Spleen (tissue), 11 donors: ENCODE results near the gene CDC42BPB. TPM values are rescaled to one million over a fixed set of nuclear protein-coding genes. Genes with fewer than 3 reads are reported as not detected.

ENCODE experiments used
- DNase-seq: peaks from one replicate; pipeline ENCODE4 v3.0.0-alpha.2; 2020
- H3K27ac ChIP-seq, 8 donors: fragments of 200-600 bp; sonication (generic) in 7 of 8; 1 replicate in 4 of 8; 2 replicates in 4 of 8; pipeline versions ENCODE4 v1.5.0 to v1.8.0; 2016 to 2021; ENCODE audit warnings: inconsistent platforms in 4 of 8, mild to moderate bottlenecking in 4 of 8, moderate library complexity in 1 of 8
- H3K27me3 ChIP-seq, 7 donors: fragments of 200-600 bp; sonication (generic) in 6 of 7; replicated peaks in 1 of 7; 1 replicate in 4 of 7; 2 replicates in 3 of 7; pipeline versions ENCODE4 v1.5.0 to v1.8.0; 2016 to 2021; ENCODE audit warnings: inconsistent platforms in 3 of 7, mild to moderate bottlenecking in 1 of 7
- H3K36me3 ChIP-seq, 6 donors: fragments of 200-600 bp; sonication (generic) in 5 of 6; 1 replicate in 4 of 6; 2 replicates in 2 of 6; pipeline versions ENCODE4 v1.5.0 to v1.8.0; 2016 to 2021; ENCODE audit warnings: inconsistent platforms in 2 of 6
- H3K4me1 ChIP-seq, 6 donors: fragments of 200-600 bp; sonication (generic) in 5 of 6; 1 replicate in 3 of 6; 2 replicates in 3 of 6; pipeline versions ENCODE4 v1.5.0 to v1.8.0; 2016 to 2021; ENCODE audit warnings: inconsistent platforms in 3 of 6
- H3K4me3 ChIP-seq, 8 donors: fragments of 200-600 bp; sonication (generic) in 7 of 8; 1 replicate in 4 of 8; 2 replicates in 4 of 8; pipeline versions ENCODE4 v1.5.0 to v1.8.0; 2016 to 2021; ENCODE audit warnings: inconsistent platforms in 4 of 8, mild to moderate bottlenecking in 4 of 8, moderate library complexity in 2 of 8
- H3K9me3 ChIP-seq, 8 donors: fragments of 200-600 bp; sonication (generic) in 7 of 8; 1 replicate in 4 of 8; 2 replicates in 4 of 8; pipeline versions ENCODE4 v1.5.0 to v1.8.0; 2016 to 2021; ENCODE audit warnings: inconsistent platforms in 4 of 8
- CTCF ChIP-seq, 11 experiments: fragments of 200-600 bp in 7 of 11; fragments of 450-650 bp in 4 of 11; sonication (generic) in 4 of 11; IDR thresholded peaks in 8 of 11; conservative IDR thresholded peaks in 3 of 11; 1 replicate in 7 of 11; 2 replicates in 4 of 11; pipeline versions ENCODE4 v1.4.0 to v1.8.0; 2016 to 2021; ENCODE audit warnings: antibody characterized with exemption in 11 of 11, inconsistent platforms in 4 of 11, mild to moderate bottlenecking in 1 of 11
- POLR2A ChIP-seq, 3 donors: fragments of 450-650 bp; IDR thresholded peaks; one replicate each; pipeline ENCODE4 v1.5.1; 2017; ENCODE audit warnings: antibody characterized with exemption in 3 of 3, mild to moderate bottlenecking in 1 of 3
- POLR2AphosphoS5 ChIP-seq, 3 donors: sonication (generic); formaldehyde crosslinking; IDR thresholded peaks; one replicate each; pipeline ENCODE4 v1.5.1; 2017; ENCODE audit warnings: antibody characterized with exemption in 3 of 3
- WGBS, 5 donors: extraction: QIAGEN DNeasy Blood & Tissue Kit in 3 of 5; methylation state at CpG; one replicate each; pipeline versions ENCODE4 v1.1.5 to v1.1.7; 2013 to 2018; 5-methylcytosine and 5-hydroxymethylcytosine counted together
- intact Hi-C: fragments of 100-400 bp; cut with DNase I; formaldehyde crosslinking; loops from one replicate; pipeline ENCODE4 v1.15.0; 2023; ENCODE audit warnings: low total_unique reads
- polyA plus RNA-seq, 3 donors: library from polyadenylated mRNA; stranded (reverse); fragments of 200-250 nt; gene quantifications; one replicate each; pipeline ENCODE4 v1.2.1, GENCODE V29; 2013
- total RNA-seq, 7 donors: library from RNA; depleted of rRNA in 3 of 7; stranded (reverse); fragments of >200 nt in 3 of 7; fragmentation: NEBNext Ultra II Directional in 4 of 7; extraction: Animal tissue kit (Norgen Biotek cat#: 25700) in 4 of 7; gene quantifications; one replicate each; pipeline versions ENCODE4 v1.1.0 to v1.2.1, GENCODE V29; 2016 to 2021
- donor health status: healthy with polysubstance abuse.
- donor health status: DM: no; HTN: no; CAD: no; lungs with moderate emphysema.
- donor health status: DM: no; HTN: no; CAD: no.
- donor health status: Bipolar disorder and iron deficiency.
- donor health status: healthy.
- donor health status: DM: no; HTN: no; CAD: no.
- donor health status: DM: yes; HTN: yes; CAD: no.

The CDC42BPB gene
- total and polyA plus RNA-seq, 10 donors: 6.4 to 94.5 (median 77.8) TPM

DNA sequence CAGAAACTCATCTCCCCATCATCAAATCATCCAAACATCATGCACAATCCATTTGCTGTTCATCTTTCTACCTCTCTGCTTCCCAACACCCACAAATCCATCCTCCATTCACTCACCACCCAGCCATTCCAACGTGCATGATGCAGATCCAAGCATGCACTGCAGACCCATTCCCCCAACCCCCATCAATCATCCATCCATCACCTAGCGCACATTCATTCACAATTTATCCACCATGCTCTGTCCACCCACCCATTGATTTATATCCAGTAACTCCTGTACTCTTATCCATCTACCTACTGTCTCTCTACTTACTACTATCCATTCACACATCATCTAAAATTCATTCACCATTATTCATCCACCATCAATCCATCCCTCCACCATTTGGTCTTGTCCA is 138.9 kb downstream of the CDC42BPB start:
- no peak for TF ChIP-seq POLR2AphosphoS5 (IDR thresholded peaks at IDR 0.05)
- no peak for TF ChIP-seq POLR2A (IDR thresholded peaks at IDR 0.05)
- no peak for TF ChIP-seq CTCF (IDR thresholded peaks at IDR 0.05 in 8 of 11, conservative IDR thresholded peaks at IDR 0.05 in 3 of 11)
- Histone ChIP-seq H3K4me1 (peaks cover 19 to 59% (median 51%) of the 10 kb centered on the region in 6 donors), H3K27me3 (peaks cover 0 to 19% (median 11%) of the 10 kb centered on the region in 7 donors), H3K36me3 (peaks cover 0 to 6% (median 0%) of the 10 kb centered on the region in 6 donors), H3K27ac (peak overlapping the region in 1 of 8 donors; percentile 80), H3K9me3 (no peaks in the 10 kb centered on the region), H3K4me3 (no peak overlapping the region)
- DNase-seq: no peak
- intact Hi-C loops: loop anchor here (5.0 kb wide), 1 partner anchor 226 kb away; no protein-coding TSS in a partner anchor
- WGBS, 5 donors: 54 to 64% (median 58%) methylated on average over 2 of the region's 2 CpGs

GRCh38 chr14:102917469-102918211 is 139.7 kb downstream of the CDC42BPB start:
- no peaks in the 10 kb centered on the region for H3K9me3 ChIP-seq

DNA sequence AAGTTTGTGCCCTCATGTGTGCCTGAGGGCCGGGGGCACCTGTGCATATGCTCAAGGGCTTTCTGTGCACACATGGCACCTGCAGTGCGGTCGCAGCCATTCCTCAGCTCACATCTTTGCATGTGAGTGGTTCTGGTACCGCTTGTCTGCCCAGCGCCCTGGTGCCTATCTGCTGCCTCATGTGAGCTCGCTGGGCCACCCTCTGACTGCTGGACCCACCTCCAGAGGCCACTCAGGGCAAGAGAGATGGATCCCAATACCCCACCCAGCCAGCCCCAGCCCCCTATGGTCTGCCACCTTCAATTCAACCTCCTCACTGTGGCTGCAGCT is 140.3 kb downstream of the CDC42BPB start:
- no peak for TF ChIP-seq POLR2A (IDR thresholded peaks at IDR 0.05)
- TF ChIP-seq POLR2AphosphoS5 (IDR thresholded peaks at IDR 0.05): peak; percentile 45 to 70 (median 59)
- intact Hi-C loops: loop anchor here (5.0 kb wide), 1 partner anchor 225 kb away; no protein-coding TSS in a partner anchor
- Histone ChIP-seq H3K4me3 (no peak overlapping the region), H3K4me1 (peaks cover 11 to 52% (median 41%) of the 10 kb centered on the region in 6 donors), H3K27ac (peak overlapping the region in 6 of 8 donors; percentile 38 to 80 (median 61)), H3K27me3 (peaks cover 0 to 5% (median 0%) of the 10 kb centered on the region in 7 donors), H3K9me3 (no peaks in the 10 kb centered on the region), H3K36me3 (peaks cover 0 to 16% (median 4%) of the 10 kb centered on the region in 6 donors)
- DNase-seq: peak; percentile 86
- 74 to 94% (median 80%) methylated on average over 2 to 6 of the region's 6 CpGs for WGBS, 5 donors

More at GRCh38 chr14:102917469-102918211, 139.7 kb downstream of the CDC42BPB start:
- peak; percentile 7 to 61 (median 41) for TF ChIP-seq POLR2AphosphoS5 (IDR thresholded peaks at IDR 0.05)
- no peak for TF ChIP-seq POLR2A (IDR thresholded peaks at IDR 0.05)
- TF ChIP-seq CTCF (IDR thresholded peaks at IDR 0.05 in 8 of 11, conservative IDR thresholded peaks at IDR 0.05 in 3 of 11): peak; percentile 28 to 76 (median 64)
- DNase-seq: peak; percentile 89
- H3K4me1 ChIP-seq: peaks cover 11 to 55% (median 43%) of the 10 kb centered on the region in 6 donors
- H3K36me3 ChIP-seq: peaks cover 0 to 10% (median 0%) of the 10 kb centered on the region in 6 donors
- H3K4me3 ChIP-seq: no peak overlapping the region
- intact Hi-C loops: loop anchor here (5.0 kb wide), 1 partner anchor 225 kb away; no protein-coding TSS in a partner anchor
- peaks cover 0 to 11% (median 3%) of the 10 kb centered on the region in 7 donors for H3K27me3 ChIP-seq
- peak overlapping the region in 6 of 8 donors; percentile 38 to 80 (median 61) for H3K27ac ChIP-seq
- 30 to 43% (median 40%) methylated on average over 12 of the region's 12 CpGs for WGBS, 5 donors

- peaks cover 11 to 52% (median 41%) of the 10 kb centered on the region in 6 donors for H3K4me1 ChIP-seq
- peak overlapping the region in 5 of 8 donors; percentile 9 to 80 (median 67) for H3K27ac ChIP-seq
- no peaks in the 10 kb centered on the region for H3K27me3 ChIP-seq
- WGBS, 5 donors: 74 to 80% (median 80%) methylated on average over 13 to 18 of the region's 18 CpGs
- no peak for DNase-seq
- intact Hi-C loops: loop anchor here (5.0 kb wide), 1 partner anchor 224 kb away; no protein-coding TSS in a partner anchor
- no peaks in the 10 kb centered on the region for H3K9me3 ChIP-seq
- H3K36me3 ChIP-seq: peaks cover 0 to 21% (median 9%) of the 10 kb centered on the region in 6 donors
- no peak overlapping the region for H3K4me3 ChIP-seq
- TF ChIP-seq POLR2AphosphoS5 (IDR thresholded peaks at IDR 0.05) (peak in 1 of 3 donors; percentile 28), POLR2A (IDR thresholded peaks at IDR 0.05) (no peak), CTCF (IDR thresholded peaks at IDR 0.05 in 8 of 11, conservative IDR thresholded peaks at IDR 0.05 in 3 of 11) (no peak)
These were observed 140.8 kb downstream of the CDC42BPB start for GRCh38 chr14:102916347-102917055.
